Activated T-helper 2 cell treated with anti-CD3 and anti-CD28 coated beads, Interferon-gamma antibody, Interleukin-2, Interleukin-4, amounts not matched to agents 10 μg/mL and 5 μg/mL and 100 μg/mL, durations not matched to agents 14 hours and 24 hours and 36 hours (primary cell): ENCODE results near the gene DDX1. TPM values are rescaled to one million over a fixed set of nuclear protein-coding genes. Genes with fewer than 3 reads are reported as not detected.

Source experiments
- DNase-seq: peaks from one replicate; pipeline ENCODE4 v3.0.0; 2021; ENCODE audit warnings: low spot score
- H3K27ac Mint-ChIP-seq: one replicate; pipeline ENCODE4 v1.8.0; 2021; ENCODE audit warnings: mixed read lengths
- H3K27me3 Mint-ChIP-seq: one replicate; pipeline ENCODE4 v1.8.0; 2021; ENCODE audit warnings: low read depth, mixed read lengths
- H3K36me3 Mint-ChIP-seq: one replicate; pipeline ENCODE4 v1.8.0; 2021; ENCODE audit warnings: low read depth, mixed read lengths
- H3K4me1 Mint-ChIP-seq: one replicate; pipeline ENCODE4 v1.8.0; 2021; ENCODE audit warnings: low read depth, mixed read lengths
- H3K4me3 Mint-ChIP-seq: one replicate; pipeline ENCODE4 v1.8.0; 2021; ENCODE audit warnings: low read depth, mild to moderate bottlenecking, moderate library complexity, mixed read lengths
- H3K9me3 Mint-ChIP-seq: one replicate; pipeline ENCODE4 v1.8.0; 2021; ENCODE audit warnings: mixed read lengths
- intact Hi-C: fragments of 100-400 bp; cut with micrococcal nuclease; formaldehyde crosslinking; loops from one replicate; pipeline ENCODE4 v1.15.1; 2023
- total RNA-seq: library from RNA; stranded (reverse); gene quantifications from 2 replicates; pipeline ENCODE4 v1.2.3, GENCODE V29; 2022

Gene DDX1
- total RNA-seq, 1 donor from 2014 or later: 111 TPM

- Mint-ChIP-seq H3K27ac (no peak overlapping the region), H3K36me3 (peaks cover 14% of the 10 kb centered on the region), H3K9me3 (peaks cover 7% of the 10 kb centered on the region), H3K4me1 (no peaks in the 10 kb centered on the region), H3K27me3 (no peaks in the 10 kb centered on the region), H3K4me3 (no peak overlapping the region)
- intact Hi-C loops: no loop called here
- DNase-seq: no peak
These were observed 54.2 kb downstream of the DDX1 start for GRCh38 chr2:15645720-15646385.

- no peak overlapping the region for H3K4me3 Mint-ChIP-seq
- H3K36me3 Mint-ChIP-seq: peaks cover 6% of the 10 kb centered on the region
- H3K27ac Mint-ChIP-seq: no peak overlapping the region
- DNase-seq: no peak
- intact Hi-C loops: no loop called here
- no peaks in the 10 kb centered on the region for H3K9me3 Mint-ChIP-seq
- no peaks in the 10 kb centered on the region for H3K4me1 Mint-ChIP-seq
- no peaks in the 10 kb centered on the region for H3K27me3 Mint-ChIP-seq
These were observed 55.0 kb downstream of the DDX1 start for GRCh38 chr2:15646661-15647060.

- DNase-seq: no peak
- Mint-ChIP-seq H3K27me3 (no peaks in the 10 kb centered on the region), H3K4me3 (no peak overlapping the region), H3K4me1 (no peaks in the 10 kb centered on the region), H3K27ac (no peak overlapping the region), H3K9me3 (no peaks in the 10 kb centered on the region), H3K36me3 (no peaks in the 10 kb centered on the region)
- intact Hi-C loops: no loop called here
These were observed 56.2 kb downstream of the DDX1 start for GRCh38 chr2:15647622-15648590.

DNA sequence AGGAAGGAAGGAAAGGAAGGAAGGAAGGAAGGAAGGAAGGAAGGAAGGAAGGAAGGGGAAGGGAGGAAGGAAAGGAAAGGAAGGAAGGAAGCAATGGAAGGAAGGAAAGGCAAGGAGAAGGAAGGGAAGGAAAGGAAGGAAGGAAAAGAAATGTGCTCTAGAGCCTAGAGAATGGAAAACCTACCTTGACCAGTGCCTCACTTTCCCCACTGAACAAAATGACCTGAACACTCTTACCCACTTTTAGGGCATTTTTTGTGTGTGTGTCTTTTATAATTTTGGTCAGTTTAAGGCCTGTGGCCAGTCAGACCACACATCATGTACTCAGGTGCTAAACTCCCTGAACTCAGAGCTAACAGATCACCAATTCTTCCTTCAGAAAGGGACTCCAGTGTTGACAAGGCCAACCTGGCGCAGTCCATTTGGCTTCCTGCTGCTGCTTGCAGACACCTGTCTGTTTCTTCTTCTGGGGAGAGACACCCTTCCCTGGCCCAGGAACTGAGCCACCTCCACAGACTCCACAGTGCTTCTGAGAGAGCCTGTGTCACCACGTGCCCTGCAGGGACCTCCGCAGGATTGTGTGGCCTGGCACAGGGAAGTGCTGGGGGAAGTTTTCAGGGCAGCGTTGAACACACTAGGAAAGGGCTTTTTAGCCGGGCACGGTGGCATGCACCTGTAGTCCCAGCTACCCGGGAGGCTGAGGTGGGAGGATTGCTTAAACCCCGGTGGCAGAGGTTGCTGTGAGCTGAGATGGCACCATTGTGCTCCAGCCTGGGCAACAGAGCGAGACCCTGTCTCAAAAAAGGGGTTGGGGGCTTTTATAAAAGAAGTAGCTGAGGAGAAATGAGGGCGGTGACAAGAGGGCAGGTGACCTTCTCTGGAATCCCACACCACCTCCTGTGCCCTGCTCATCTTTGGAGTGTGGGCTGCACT, 57.2 kb downstream of the DDX1 start:
- Mint-ChIP-seq H3K9me3 (no peaks in the 10 kb centered on the region), H3K27ac (no peak overlapping the region), H3K4me3 (no peak overlapping the region), H3K4me1 (no peaks in the 10 kb centered on the region), H3K36me3 (no peaks in the 10 kb centered on the region), H3K27me3 (no peaks in the 10 kb centered on the region)
- intact Hi-C loops: no loop called here
- DNase-seq: no peak

DNA sequence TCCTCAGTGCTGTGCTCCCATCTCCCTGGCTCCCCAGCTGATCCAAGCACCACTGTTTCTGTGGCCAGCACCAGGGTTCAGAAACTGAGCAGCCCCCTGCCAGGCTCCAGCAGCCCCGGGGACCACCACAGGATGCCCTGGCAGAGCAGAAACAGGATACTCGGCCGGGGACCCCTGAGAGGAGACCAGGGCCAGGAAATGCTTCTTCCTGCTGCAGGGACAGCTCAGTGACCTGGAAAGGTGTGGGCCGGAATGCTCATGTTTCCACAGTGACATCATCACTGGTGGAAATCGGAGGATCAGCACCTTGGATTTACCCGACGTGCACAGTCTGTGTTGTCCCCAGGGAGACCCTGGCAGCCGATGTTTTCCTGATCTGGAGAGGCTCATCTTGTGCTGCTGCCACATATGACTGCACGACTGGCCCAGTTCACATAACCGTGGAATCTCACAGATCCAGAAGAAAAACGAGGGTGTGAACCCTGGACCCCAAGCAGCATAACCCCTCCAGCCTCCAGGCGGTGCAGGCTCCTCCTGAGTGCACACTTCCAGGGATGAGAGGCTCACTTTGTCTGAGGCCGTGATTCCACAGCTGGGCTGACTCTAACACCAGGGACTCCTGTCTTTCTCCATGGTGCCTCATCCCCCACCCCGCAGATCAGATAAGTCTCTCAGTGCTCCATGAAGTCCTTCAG, 58.0 kb downstream of the DDX1 start:
- Mint-ChIP-seq H3K4me1 (no peaks in the 10 kb centered on the region), H3K27ac (no peak overlapping the region), H3K27me3 (no peaks in the 10 kb centered on the region), H3K4me3 (no peak overlapping the region), H3K9me3 (no peaks in the 10 kb centered on the region), H3K36me3 (no peaks in the 10 kb centered on the region)
- intact Hi-C loops: no loop called here
- no peak for DNase-seq

GRCh38 chr2:15650616-15651366, 59.1 kb downstream of the DDX1 start:
- Mint-ChIP-seq H3K4me3 (no peak overlapping the region), H3K36me3 (no peaks in the 10 kb centered on the region), H3K4me1 (no peaks in the 10 kb centered on the region), H3K27ac (no peak overlapping the region), H3K27me3 (no peaks in the 10 kb centered on the region), H3K9me3 (no peaks in the 10 kb centered on the region)
- no peak for DNase-seq
- intact Hi-C loops: no loop called here

- no peak overlapping the region for H3K4me3 Mint-ChIP-seq
- no peak overlapping the region for H3K27ac Mint-ChIP-seq
- no peaks in the 10 kb centered on the region for H3K4me1 Mint-ChIP-seq
- H3K36me3 Mint-ChIP-seq: no peaks in the 10 kb centered on the region
- no peaks in the 10 kb centered on the region for H3K9me3 Mint-ChIP-seq
- DNase-seq: no peak
- intact Hi-C loops: no loop called here
- no peaks in the 10 kb centered on the region for H3K27me3 Mint-ChIP-seq
These were observed 59.7 kb downstream of the DDX1 start for GRCh38 chr2:15651367-15651727.

DNA sequence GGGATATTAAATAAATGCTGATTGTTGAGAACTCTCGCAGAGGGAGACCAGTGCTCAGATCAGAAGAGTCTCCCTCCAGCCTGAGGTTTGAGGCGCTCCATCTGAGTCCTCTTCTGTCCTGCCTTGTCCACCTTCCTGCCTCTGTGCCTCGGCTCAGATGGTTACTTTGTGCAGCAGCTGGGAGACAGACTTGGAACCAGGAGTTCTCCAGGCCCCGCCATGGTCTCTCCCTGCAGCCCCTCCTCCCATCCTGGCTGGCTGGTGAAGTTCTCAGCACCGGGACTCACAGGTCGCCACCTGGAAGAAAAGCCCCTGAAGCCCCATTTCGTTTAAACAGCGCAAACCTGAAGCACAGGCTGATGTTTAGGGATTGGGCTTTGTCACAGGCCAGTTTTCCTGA, 60.6 kb downstream of the DDX1 start:
- DNase-seq: no peak
- intact Hi-C loops: no loop called here
- Mint-ChIP-seq H3K36me3 (no peaks in the 10 kb centered on the region), H3K9me3 (no peaks in the 10 kb centered on the region), H3K27ac (no peak overlapping the region), H3K4me3 (no peak overlapping the region), H3K27me3 (no peaks in the 10 kb centered on the region), H3K4me1 (no peaks in the 10 kb centered on the region)

DNA sequence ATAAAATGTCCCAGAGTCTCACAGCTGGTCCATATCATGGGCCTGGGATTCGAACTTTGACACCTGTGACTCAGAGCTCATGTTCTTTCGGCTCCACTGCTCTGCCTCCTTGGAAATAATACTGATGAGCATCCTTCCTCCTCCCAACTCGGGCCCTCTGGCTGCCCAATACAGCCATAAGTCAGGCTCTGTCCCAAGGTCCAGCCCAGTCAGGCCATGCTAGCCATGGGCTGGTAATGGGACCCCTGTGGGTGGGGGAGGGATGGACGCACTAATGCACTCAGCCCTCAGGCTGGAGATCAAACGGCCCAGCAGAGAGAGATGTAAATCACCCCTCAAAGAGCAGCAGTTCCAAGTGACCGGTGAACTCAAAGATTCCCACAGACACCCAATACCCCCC, 61.1 kb downstream of the DDX1 start:
- no peak overlapping the region for H3K4me3 Mint-ChIP-seq
- H3K27ac Mint-ChIP-seq: no peak overlapping the region
- intact Hi-C loops: no loop called here
- DNase-seq: no peak
- H3K27me3 Mint-ChIP-seq: no peaks in the 10 kb centered on the region
- no peaks in the 10 kb centered on the region for H3K4me1 Mint-ChIP-seq
- H3K36me3 Mint-ChIP-seq: no peaks in the 10 kb centered on the region
- H3K9me3 Mint-ChIP-seq: no peaks in the 10 kb centered on the region

DNA sequence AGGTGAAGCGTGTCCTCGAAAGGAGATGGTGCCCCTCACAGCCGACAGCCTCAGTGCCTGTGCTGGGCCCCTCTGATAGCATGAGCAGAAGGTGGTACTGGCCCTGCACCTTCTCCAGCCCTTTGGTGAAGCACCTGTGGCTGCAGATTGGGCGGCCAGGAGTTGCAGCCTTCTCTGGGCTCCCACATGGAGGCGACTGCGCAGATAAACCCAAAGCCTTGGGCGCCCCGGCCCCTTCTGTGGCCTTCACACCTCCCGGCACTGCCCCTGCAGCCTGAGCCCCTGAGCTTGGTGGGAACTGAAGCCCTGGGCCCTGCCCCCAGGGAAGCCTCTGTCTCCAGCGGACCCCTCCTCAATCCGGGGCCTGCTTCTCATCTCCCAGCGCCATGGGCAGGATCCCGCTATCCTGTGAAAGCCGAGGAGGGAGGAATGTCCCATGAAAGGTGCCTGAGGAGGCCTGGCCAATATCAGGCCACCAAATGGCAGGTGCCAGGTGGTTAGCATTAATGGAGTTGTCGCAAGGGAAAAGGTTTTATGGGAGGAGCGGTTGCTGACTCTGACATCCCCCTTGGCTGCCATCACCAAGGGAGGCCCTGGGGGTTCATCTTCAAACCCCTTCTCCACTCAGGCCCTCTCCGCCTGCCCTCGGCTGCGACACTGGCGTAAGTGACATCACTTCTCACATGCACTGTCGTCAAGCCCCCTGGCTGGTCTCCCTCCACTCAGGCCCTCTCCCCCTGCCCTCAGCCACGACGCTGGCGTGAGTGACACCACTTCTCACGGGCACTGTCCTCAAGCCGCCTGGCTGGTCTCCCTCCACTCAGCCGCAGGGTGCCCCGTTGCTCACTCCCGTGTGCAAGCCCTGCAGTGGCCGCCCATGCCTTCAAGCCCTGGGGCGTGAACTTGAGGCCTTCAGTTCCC, 62.4 kb downstream of the DDX1 start:
- no peaks in the 10 kb centered on the region for H3K9me3 Mint-ChIP-seq
- H3K27ac Mint-ChIP-seq: no peak overlapping the region
- no peak overlapping the region for H3K4me3 Mint-ChIP-seq
- H3K36me3 Mint-ChIP-seq: no peaks in the 10 kb centered on the region
- H3K27me3 Mint-ChIP-seq: no peaks in the 10 kb centered on the region
- DNase-seq: no peak
- no peaks in the 10 kb centered on the region for H3K4me1 Mint-ChIP-seq
- intact Hi-C loops: no loop called here

GRCh38 chr2:15654727-15655073, 63.0 kb downstream of the DDX1 start:
- Mint-ChIP-seq H3K36me3 (no peaks in the 10 kb centered on the region), H3K27me3 (no peaks in the 10 kb centered on the region), H3K4me3 (no peak overlapping the region)

More at GRCh38 chr2:15654727-15655073, 63.0 kb downstream of the DDX1 start:
- DNase-seq: no peak
- intact Hi-C loops: no loop called here
- no peak overlapping the region for H3K27ac Mint-ChIP-seq
- no peaks in the 10 kb centered on the region for H3K4me1 Mint-ChIP-seq
- no peaks in the 10 kb centered on the region for H3K9me3 Mint-ChIP-seq
